ENCODE measurements around the gene CKAP2.
"Not testable (repeated sequence)": the region's sequence is repeated elsewhere in the genome, so short reads cannot be mapped to it uniquely, and the experiment has no call there.

Gene CKAP2

GRCh38 chr13:52451135-52451804, 4.0 kb upstream of the CKAP2 start:
- DNase-seq (ENCODE audit: low spot score) = no peak

GRCh38 chr13:52452470-52452869, 2.8 kb upstream of the CKAP2 start:
- DNase-seq (ENCODE audit: low spot score) = no peak

- DNase-seq (ENCODE audit: low spot score) = peak; percentile 12
These were observed 839 bp upstream of the CKAP2 start for GRCh38 chr13:52454459-52454819.

GRCh38 chr13:52455677-52456041, 381 bp downstream of the CKAP2 start:
- peak; percentile 71 for DNase-seq (ENCODE audit: low spot score)

- no peak for DNase-seq (ENCODE audit: low spot score)
These were observed 4.4 kb downstream of the CKAP2 start for GRCh38 chr13:52459668-52460067.

GRCh38 chr13:52461265-52461664, 6.0 kb downstream of the CKAP2 start:
- DNase-seq (ENCODE audit: low spot score) = no peak

- no peak for DNase-seq (ENCODE audit: low spot score)
These were observed 8.2 kb downstream of the CKAP2 start for GRCh38 chr13:52463526-52463925.

GRCh38 chr13:52468487-52468886, 13.2 kb downstream of the CKAP2 start:
- not testable (repeated sequence) for DNase-seq (ENCODE audit: low spot score)

- DNase-seq (ENCODE audit: low spot score) = not testable (repeated sequence)
These were observed 25.6 kb downstream of the CKAP2 start for GRCh38 chr13:52480677-52481428.

- not testable (repeated sequence) for DNase-seq (ENCODE audit: low spot score)
These were observed 31.8 kb downstream of the CKAP2 start for GRCh38 chr13:52487078-52487477.

GRCh38 chr13:52488763-52489162, 33.5 kb downstream of the CKAP2 start:
- DNase-seq (ENCODE audit: low spot score) = not testable (repeated sequence)

GRCh38 chr13:52491015-52491414, 35.7 kb downstream of the CKAP2 start:
- DNase-seq (ENCODE audit: low spot score) = not testable (repeated sequence)

GRCh38 chr13:52494241-52494640, 39.0 kb downstream of the CKAP2 start:
- DNase-seq (ENCODE audit: low spot score) = not testable (repeated sequence)

- DNase-seq (ENCODE audit: low spot score) = not testable (repeated sequence)
These were observed 42.7 kb downstream of the CKAP2 start for GRCh38 chr13:52497979-52498378.

- not testable (repeated sequence) for DNase-seq (ENCODE audit: low spot score)
These were observed 47.0 kb downstream of the CKAP2 start for GRCh38 chr13:52502277-52502676.

GRCh38 chr13:52505843-52506242, 50.6 kb downstream of the CKAP2 start:
- not testable (repeated sequence) for DNase-seq (ENCODE audit: low spot score)

GRCh38 chr13:52509532-52509931, 54.3 kb downstream of the CKAP2 start:
- DNase-seq (ENCODE audit: low spot score) = not testable (repeated sequence)

- DNase-seq (ENCODE audit: low spot score) = not testable (repeated sequence)
These were observed 55.0 kb downstream of the CKAP2 start for GRCh38 chr13:52510221-52510797.

- DNase-seq (ENCODE audit: low spot score) = not testable (repeated sequence)
These were observed 56.3 kb downstream of the CKAP2 start for GRCh38 chr13:52511598-52511997.

- not testable (repeated sequence) for DNase-seq (ENCODE audit: low spot score)
These were observed 58.8 kb downstream of the CKAP2 start for GRCh38 chr13:52513957-52514596.

- not testable (repeated sequence) for DNase-seq (ENCODE audit: low spot score)
These were observed 68.0 kb downstream of the CKAP2 start for GRCh38 chr13:52523323-52523722.
